K562 (cell line): Measurements from ENCODE around the gene ADAMTS10. TPM values are rescaled to one million over a fixed set of nuclear protein-coding genes. Genes with fewer than 3 reads are reported as not detected.

Source experiments
- ATAC-seq: fragments of 200-7000 bp; cut with Tn5 transposase; 3 replicates; pipeline ENCODE4 v1.9.1; 2020; ENCODE audit warnings: moderate library complexity
- BruUV-seq: library from RNA; stranded (reverse); fragments of 400-500 nt; replicated peaks from 2 replicates; lab custom pipeline; 2021; lab: Mats Ljungman, UMichigan
- CTCF ChIA-PET: fragments of 300-600 bp; formaldehyde crosslinking; extraction: SDS; loops from one replicate; lab custom pipeline; 2021; ENCODE audit warnings: low intra/inter-chr PET ratio; lab: Yijun Ruan, JAX
- POLR2A ChIA-PET: fragments of 300-600, 350-650 bp; sonication (Branson Sonifier 250); formaldehyde crosslinking; extraction: SDS; loops from one replicate; lab custom pipeline; 2021; ENCODE audit warnings: antibody characterized with exemption, inconsistent platforms; lab: Yijun Ruan, JAX
- DNase-seq, 4 experiments: peaks; one replicate each; pipeline versions ENCODE4 v3.0.0 to v3.0.0-alpha.2; 2011 to 2018; ENCODE audit warnings: low spot score in 3 of 4, mixed read lengths in 3 of 4; ENCODE audit errors: extremely low read depth in 1 of 4
- FAIRE-seq: peaks from 2 replicates; lab custom pipeline; 2011; peaks lifted over from hg19 to GRCh38; lab: Jason Lieb, UNC
- H2AFZ ChIP-seq: 2 replicates; pipeline ENCODE4 v1.6.0; 2011; ENCODE audit warnings: low read depth, low read length, control low read depth, inconsistent platforms
- H3K27ac ChIP-seq: fragments of 200-600 bp; 3 replicates; pipeline ENCODE4 v1.8.0; 2011; ENCODE audit warnings: low read depth, mild to moderate bottlenecking, control low read depth, inconsistent platforms, low read length, moderate library complexity, mixed read lengths; ENCODE audit errors: extremely low read depth
- H3K27me3 ChIP-seq, 2 experiments: fragments of 300-600 bp in 1 of 2; 2 replicates in 1 of 2; 3 replicates in 1 of 2; pipeline versions ENCODE4 v1.6.0 to v1.8.0; 2011; ENCODE audit warnings: inconsistent platforms in 2 of 2, low read length in 2 of 2, mild to moderate bottlenecking in 1 of 2, mixed read lengths in 1 of 2, moderate library complexity in 1 of 2; ENCODE audit not compliant: control insufficient read depth in 2 of 2, insufficient read depth in 2 of 2
- H3K36me3 ChIP-seq: fragments of 300-600 bp; 3 replicates; pipeline ENCODE4 v1.8.0; 2011; ENCODE audit warnings: mild to moderate bottlenecking, low read length, inconsistent platforms; ENCODE audit not compliant: control insufficient read depth, insufficient read depth
- H3K4me1 ChIP-seq, 2 experiments: fragments of 200-600 bp in 1 of 2; replicated peaks in 1 of 2; 2 replicates in 1 of 2; 3 replicates in 1 of 2; pipeline versions ENCODE4 v1.5.1 to v1.8.0; 2011; ENCODE audit warnings: inconsistent platforms in 2 of 2, low read length in 2 of 2, mild to moderate bottlenecking in 1 of 2, mixed read lengths in 1 of 2, moderate library complexity in 1 of 2; ENCODE audit not compliant: control insufficient read depth in 2 of 2, insufficient read depth in 2 of 2
- H3K4me2 ChIP-seq: 2 replicates; pipeline ENCODE4 v1.6.1; 2011; ENCODE audit warnings: low read length, control low read depth, inconsistent platforms, mixed read lengths; ENCODE audit not compliant: insufficient read depth
- H3K4me3 ChIP-seq: fragments of 200-600 bp; sonication (generic), shearing (Covaris generic); 2 replicates; pipeline ENCODE4 v1.5.1; 2016; ENCODE audit warnings: control low read depth, inconsistent platforms
- H3K79me2 ChIP-seq: fragments of 200-600 bp; 3 replicates; pipeline ENCODE4 v1.8.0; 2011; ENCODE audit warnings: low read length, inconsistent platforms; ENCODE audit not compliant: control insufficient read depth, insufficient read depth
- H3K9ac ChIP-seq, 2 experiments: 2 replicates each; pipeline versions ENCODE4 v1.6.0 to v1.6.1; 2011; ENCODE audit warnings: low read depth in 2 of 2, low read length in 2 of 2, control low read depth in 1 of 2, inconsistent platforms in 1 of 2, mild to moderate bottlenecking in 1 of 2, mixed read lengths in 1 of 2; ENCODE audit not compliant: insufficient read depth in 1 of 2
- H3K9me1 ChIP-seq: one replicate; pipeline ENCODE4 v1.6.0; 2011; ENCODE audit warnings: inconsistent platforms, mild to moderate bottlenecking, low read length, moderate library complexity; ENCODE audit not compliant: control insufficient read depth, insufficient read depth
- H3K9me3 ChIP-seq: replicated peaks from 2 replicates; pipeline ENCODE4 v1.5.1; 2011; ENCODE audit warnings: low read depth, low read length, inconsistent platforms; ENCODE audit not compliant: control insufficient read depth, insufficient read depth
- H4K20me1 ChIP-seq: replicated peaks from 2 replicates; pipeline ENCODE4 v1.6.1; 2011; ENCODE audit warnings: low read length, inconsistent platforms, mixed read lengths; ENCODE audit not compliant: control insufficient read depth, insufficient read depth
- ADNP ChIP-seq: fragments of 200-800 bp; sonication (Bioruptor generic); IDR thresholded peaks from 2 replicates; pipeline ENCODE4 v1.6.1; 2016; ENCODE audit warnings: missing genetic modification characterization, missing compliant biosample characterization
- CBFA2T2 ChIP-seq: fragments of 450-650 bp; conservative IDR thresholded peaks from 2 replicates; pipeline ENCODE4 v1.6.1; 2017; ENCODE audit warnings: mild to moderate bottlenecking
- CHD4 ChIP-seq: fragments of 200-600 bp; sonication (generic); IDR thresholded peaks from 3 replicates; pipeline ENCODE4 v1.6.1; 2012; ENCODE audit warnings: low read depth, mild to moderate bottlenecking, mixed read lengths, low read length, inconsistent platforms; ENCODE audit not compliant: insufficient read depth, insufficient replicate concordance, poor library complexity, severe bottlenecking
- CXXC5 ChIP-seq: fragments of 250-450 bp; sonication (Bioruptor Pico); IDR thresholded peaks from 2 replicates; pipeline ENCODE4 v1.8.0; 2022; ENCODE audit warnings: inconsistent platforms, mild to moderate bottlenecking, moderate library complexity
- GTF2A2 ChIP-seq: IDR thresholded peaks from 2 replicates; pipeline ENCODE4 v1.6.1; 2016; ENCODE audit warnings: mild to moderate bottlenecking, missing genetic modification characterization, missing compliant biosample characterization
- LARP7 ChIP-seq: fragments of 450-650 bp; IDR thresholded peaks from 2 replicates; pipeline ENCODE4 v1.6.1; 2016
- NFE2L1 ChIP-seq: fragments of 450-650 bp; IDR thresholded peaks from 2 replicates; pipeline ENCODE4 v1.6.1; 2016; ENCODE audit warnings: missing genetic modification characterization, low read depth, mild to moderate bottlenecking, missing compliant biosample characterization, moderate library complexity, borderline replicate concordance
- NFIC ChIP-seq: fragments of 450-650 bp; IDR thresholded peaks from 2 replicates; pipeline ENCODE4 v1.6.1; 2017; ENCODE audit warnings: mild to moderate bottlenecking, inconsistent platforms
- NFIX ChIP-seq: fragments of 250-450 bp; sonication (Bioruptor Pico); IDR thresholded peaks from 2 replicates; pipeline ENCODE4 v1.4.0; 2020; ENCODE audit warnings: low read depth, mild to moderate bottlenecking, moderate library complexity
- OTX1 ChIP-seq: fragments of 450-650 bp; formaldehyde crosslinking; IDR thresholded peaks from 2 replicates; pipeline ENCODE4 v1.4.0; 2022; ENCODE audit warnings: mild to moderate bottlenecking
- POLR2H ChIP-seq: IDR thresholded peaks from 2 replicates; pipeline ENCODE4 v1.6.1; 2016; ENCODE audit warnings: missing genetic modification characterization, low read depth, mild to moderate bottlenecking, control low read depth, missing compliant biosample characterization, moderate library complexity
- PTBP1 ChIP-seq: fragments of 200-400 bp; formaldehyde crosslinking; IDR thresholded peaks from 2 replicates; pipeline ENCODE4 v1.6.1; 2017; ENCODE audit warnings: low read depth, low read length
- ZNF507 ChIP-seq: conservative IDR thresholded peaks from 2 replicates; pipeline ENCODE4 v1.6.1; 2017; ENCODE audit warnings: missing genetic modification characterization, missing compliant biosample characterization
- ZNF696 ChIP-seq: fragments of 250-450 bp; sonication (Bioruptor Pico); conservative IDR thresholded peaks from 2 replicates; pipeline ENCODE4 v1.4.0; 2020; ENCODE audit warnings: mild to moderate bottlenecking, moderate library complexity
- WGBS: fragments of 100-300 bp; shearing (Covaris generic); methylation state at CpG from one replicate; pipeline ENCODE4 v1.1.6; 2016; ENCODE audit warnings: low coverage, mixed read lengths; ENCODE audit not compliant: insufficient coverage; ENCODE audit errors: missing lambda C conversion rate; 5-methylcytosine and 5-hydroxymethylcytosine counted together
- in situ Hi-C: fragments of 300-500 bp; cut with MboI; formaldehyde crosslinking; loops from 4 replicates; pipeline ENCODE4 v1.15.0; 2018; ENCODE audit warnings: inconsistent platforms, mixed read lengths
- intact Hi-C: fragments of 100-400 bp; cut with micrococcal nuclease; formaldehyde crosslinking; loops from 2 replicates; pipeline ENCODE4 v1.14.2; 2022
- polyA plus RNA-seq, 8 experiments: library from polyadenylated mRNA; depleted of rRNA in 4 of 8; stranded (reverse) in 5 of 8; unstranded in 3 of 8; fragments of >200 nt; fragmentation: Nextera tagmentation in 2 of 8; fragmentation: Illumina TruSeq in 1 of 8; extraction: Ambion mirVana in 2 of 8; extraction: Trizol in 1 of 8; gene quantifications; 2 replicates each; pipeline versions ENCODE4 v1.2.1 to v1.2.3, GENCODE V29; 2011 to 2014; ENCODE audit warnings: inconsistent platforms in 1 of 8, missing spikeins in 1 of 8
- total RNA-seq, 7 experiments: library from RNA; depleted of rRNA in 6 of 7; stranded (reverse); fragments of >200 nt in 6 of 7; fragmentation: Illumina TruSeq in 2 of 7; extraction: Trizol in 2 of 7; gene quantifications; 2 replicates each; pipeline versions ENCODE4 v1.2.1 to v1.2.3, GENCODE V29; 2011 to 2021; ENCODE audit warnings: low replicate concordance in 1 of 7
- TF ChIP-seq, protein P1 (sequence below): fragments of 200-800 bp; sonication (Bioruptor generic); IDR thresholded peaks from 2 replicates; pipeline ENCODE4 v1.6.1; 2017; ENCODE audit warnings: missing genetic modification characterization, missing compliant biosample characterization
- TF ChIP-seq, protein P2 (sequence below): fragments of 450-650 bp; formaldehyde crosslinking; IDR thresholded peaks from 2 replicates; pipeline ENCODE4 v1.4.0; 2020; ENCODE audit warnings: mild to moderate bottlenecking, mixed read lengths

ADAMTS10 gene
- total and polyA plus RNA-seq, 9 of the 15 experiments (the other 6 are each of a cell fraction or from before 2014, with no cell fraction given) = 0.33 to 1.8 (median 0.57) TPM; not detected in 4

DNA sequence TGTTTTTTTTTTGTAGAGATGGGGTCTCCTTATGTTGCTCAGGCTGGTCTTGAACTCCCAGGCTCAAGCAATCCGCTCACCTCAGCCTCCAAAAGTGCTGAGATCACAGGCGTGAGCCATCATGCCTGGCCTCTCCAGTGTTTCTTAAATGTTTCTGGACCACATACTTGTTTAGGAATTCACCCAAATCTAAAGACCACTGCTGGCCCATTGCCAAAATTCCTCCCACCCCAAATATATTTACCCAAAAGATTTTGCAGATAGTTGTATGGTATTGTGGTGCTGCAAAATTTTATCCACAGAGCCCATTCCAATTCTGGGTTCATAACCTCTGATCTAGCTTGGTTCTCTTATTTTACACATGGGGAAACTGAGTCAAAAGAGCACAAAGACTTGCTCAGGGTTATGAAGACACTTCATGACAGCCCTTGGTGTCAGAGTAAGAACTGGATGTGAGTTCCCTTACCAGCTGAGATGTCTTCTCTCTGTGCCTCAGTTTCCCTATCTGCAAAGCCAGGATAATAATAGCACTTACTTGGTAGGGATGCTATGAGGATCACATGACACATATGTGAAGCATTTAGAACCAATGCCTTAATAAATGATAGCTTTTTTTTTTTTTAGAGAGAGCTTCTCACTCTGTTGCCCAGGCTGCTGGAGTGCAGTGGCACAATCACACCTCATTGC is 30.8 kb upstream of the ADAMTS10 start:
- CTCF ChIA-PET = interaction anchor here (0.6 to 1.1 kb wide), 4 partner anchors 13 to 61 kb away, joined by 3 to 4 read pairs (median 3); no protein-coding TSS in a partner anchor
- H3K79me2 ChIP-seq = no peaks in the 10 kb centered on the region
- no peaks in the 10 kb centered on the region for H4K20me1 ChIP-seq
- no peak overlapping the region for H3K27ac ChIP-seq
- DNase-seq (no peak), FAIRE-seq (no peak), ATAC-seq (no peak)
- in situ Hi-C loops (loop anchor here (5.0 kb wide), 1 partner anchor 436 kb away; no protein-coding TSS in a partner anchor), intact Hi-C loops (no loop called here)
- peaks cover 3 to 16% of the 10 kb centered on the region in 2 experiments; a peak in 3 of 5 replicates for H3K27me3 ChIP-seq
- TF ChIP-seq CXXC5 (CRISPR knock-in tag) (no peak), GTF2A2 (tag) (no peak), LARP7 (no peak), CHD4 (no peak), POLR2H (tag) (no peak), ZNF696 (no peak), NFIC (peak; percentile 88), ZNF507 (0 out of 2 replicates have a peak, but pooled peaks have one; percentile 19), OTX1 (CRISPR knock-in tag) (no peak), ADNP (tag) (peak; percentile 39; the same call in 1 of the 2 replicates), PTBP1 (no peak), NFE2L1 (no peak), CBFA2T2 (no peak), NFIX (CRISPR knock-in tag) (peak; percentile 79)
- TF ChIP-seq, protein P1, sequence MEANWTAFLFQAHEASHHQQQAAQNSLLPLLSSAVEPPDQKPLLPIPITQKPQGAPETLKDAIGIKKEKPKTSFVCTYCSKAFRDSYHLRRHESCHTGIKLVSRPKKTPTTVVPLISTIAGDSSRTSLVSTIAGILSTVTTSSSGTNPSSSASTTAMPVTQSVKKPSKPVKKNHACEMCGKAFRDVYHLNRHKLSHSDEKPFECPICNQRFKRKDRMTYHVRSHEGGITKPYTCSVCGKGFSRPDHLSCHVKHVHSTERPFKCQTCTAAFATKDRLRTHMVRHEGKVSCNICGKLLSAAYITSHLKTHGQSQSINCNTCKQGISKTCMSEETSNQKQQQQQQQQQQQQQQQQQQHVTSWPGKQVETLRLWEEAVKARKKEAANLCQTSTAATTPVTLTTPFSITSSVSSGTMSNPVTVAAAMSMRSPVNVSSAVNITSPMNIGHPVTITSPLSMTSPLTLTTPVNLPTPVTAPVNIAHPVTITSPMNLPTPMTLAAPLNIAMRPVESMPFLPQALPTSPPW (CRISPR knock-in tag) = no peak
- TF ChIP-seq, protein P2, sequence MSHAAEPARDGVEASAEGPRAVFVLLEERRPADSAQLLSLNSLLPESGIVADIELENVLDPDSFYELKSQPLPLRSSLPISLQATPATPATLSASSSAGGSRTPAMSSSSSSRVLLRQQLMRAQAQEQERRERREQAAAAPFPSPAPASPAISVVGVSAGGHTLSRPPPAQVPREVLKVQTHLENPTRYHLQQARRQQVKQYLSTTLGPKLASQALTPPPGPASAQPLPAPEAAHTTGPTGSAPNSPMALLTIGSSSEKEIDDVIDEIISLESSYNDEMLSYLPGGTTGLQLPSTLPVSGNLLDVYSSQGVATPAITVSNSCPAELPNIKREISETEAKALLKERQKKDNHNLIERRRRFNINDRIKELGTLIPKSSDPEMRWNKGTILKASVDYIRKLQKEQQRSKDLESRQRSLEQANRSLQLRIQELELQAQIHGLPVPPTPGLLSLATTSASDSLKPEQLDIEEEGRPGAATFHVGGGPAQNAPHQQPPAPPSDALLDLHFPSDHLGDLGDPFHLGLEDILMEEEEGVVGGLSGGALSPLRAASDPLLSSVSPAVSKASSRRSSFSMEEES (CRISPR knock-in tag) = peak; percentile 58
- no TSS peak for BruUV-seq
- H3K9me3 ChIP-seq = no peaks in the 10 kb centered on the region
- POLR2A ChIA-PET = interaction anchor here (0.6 to 0.9 kb wide), 3 partner anchors 8 to 288 kb away, joined by 3 to 4 read pairs (median 3); no protein-coding TSS in a partner anchor
- no peaks in the 10 kb centered on the region for H3K36me3 ChIP-seq
- H3K4me1 ChIP-seq = no peaks in the 10 kb centered on the region
- H3K9me1 ChIP-seq = no peaks in the 10 kb centered on the region
- H2AFZ ChIP-seq = no peak overlapping the region
- H3K9ac ChIP-seq = no peak overlapping the region
- WGBS = 0% methylated on average over 2 of the region's 2 CpGs
- no peak overlapping the region for H3K4me2 ChIP-seq
- H3K4me3 ChIP-seq = no peak overlapping the region
